GM18511 (cell line): Measurements from ENCODE around the gene CADPS2.

Experiments
- ATAC-seq: cut with Tn5 transposase; IDR thresholded peaks from one replicate; pipeline ENCODE4 v1.9.1; 2021; ENCODE audit warnings: mild to moderate bottlenecking, moderate library complexity; ENCODE audit not compliant: unreplicated experiment

CADPS2 gene

GRCh38 chr7:122618585-122619189, 267.6 kb downstream of the CADPS2 start:
- no peak for ATAC-seq

GRCh38 chr7:122616951-122617350, 269.3 kb downstream of the CADPS2 start:
- ATAC-seq, result no peak

GRCh38 chr7:122605929-122606328, 280.3 kb downstream of the CADPS2 start:
- no peak for ATAC-seq

GRCh38 chr7:122604251-122604650, 282.0 kb downstream of the CADPS2 start:
- no peak for ATAC-seq

GRCh38 chr7:122602800-122603199, 283.5 kb downstream of the CADPS2 start:
- ATAC-seq, result no peak

- no peak for ATAC-seq
Measured at GRCh38 chr7:122600630-122601029, 285.6 kb downstream of the CADPS2 start.

GRCh38 chr7:122600042-122600441, 286.2 kb downstream of the CADPS2 start:
- no peak for ATAC-seq

GRCh38 chr7:122597277-122597676, 289.0 kb downstream of the CADPS2 start:
- ATAC-seq, result no peak

GRCh38 chr7:122595885-122596284, 290.4 kb downstream of the CADPS2 start:
- ATAC-seq, result no peak

- no peak for ATAC-seq
Measured at GRCh38 chr7:122588621-122589020, 297.6 kb downstream of the CADPS2 start.

- ATAC-seq, result no peak
Measured at GRCh38 chr7:122584676-122585251, 301.5 kb downstream of the CADPS2 start.

- no peak for ATAC-seq
Measured at GRCh38 chr7:122578350-122578749, 307.9 kb downstream of the CADPS2 start.

GRCh38 chr7:122577449-122578003, 308.7 kb downstream of the CADPS2 start:
- no peak for ATAC-seq

- no peak for ATAC-seq
Measured at GRCh38 chr7:122572706-122573105, 313.6 kb downstream of the CADPS2 start.

GRCh38 chr7:122561326-122561725, 324.9 kb downstream of the CADPS2 start:
- ATAC-seq, result no peak

GRCh38 chr7:122556873-122557542, 329.3 kb downstream of the CADPS2 start:
- ATAC-seq, result no peak

GRCh38 chr7:122556219-122556618, 330.0 kb downstream of the CADPS2 start:
- ATAC-seq, result no peak

- ATAC-seq, result no peak
Measured at GRCh38 chr7:122553761-122554160, 332.5 kb downstream of the CADPS2 start.

GRCh38 chr7:122552769-122553168, 333.5 kb downstream of the CADPS2 start:
- ATAC-seq, result no peak

GRCh38 chr7:122550545-122550944, 335.7 kb downstream of the CADPS2 start:
- ATAC-seq, result no peak

- ATAC-seq, result no peak
Measured at GRCh38 chr7:122549578-122549977, 336.7 kb downstream of the CADPS2 start.

GRCh38 chr7:122546496-122546895, 339.8 kb downstream of the CADPS2 start:
- ATAC-seq, result no peak
